OCI-LY3 (cell line): Measurements from ENCODE around the gene MDM4.

ENCODE experiments used
- EZH2phosphoT487 ChIP-seq: fragments of 200-600 bp; shearing (Covaris generic); IDR thresholded peaks from 2 replicates; pipeline ENCODE4 v1.6.1; 2018; ENCODE audit warnings: antibody characterized with exemption, mixed run types, low read depth
- TF ChIP-seq, protein P1 (sequence below): fragments of 200-600, 300-600 bp; sonication (generic); IDR thresholded peaks from 2 replicates; pipeline ENCODE4 v1.5.1; 2014; ENCODE audit warnings: antibody characterized with exemption, low read length, low read depth

GRCh38 chr1:204476563-204476962 lies 39.6 kb upstream of the MDM4 start:
- TF ChIP-seq, protein P1, sequence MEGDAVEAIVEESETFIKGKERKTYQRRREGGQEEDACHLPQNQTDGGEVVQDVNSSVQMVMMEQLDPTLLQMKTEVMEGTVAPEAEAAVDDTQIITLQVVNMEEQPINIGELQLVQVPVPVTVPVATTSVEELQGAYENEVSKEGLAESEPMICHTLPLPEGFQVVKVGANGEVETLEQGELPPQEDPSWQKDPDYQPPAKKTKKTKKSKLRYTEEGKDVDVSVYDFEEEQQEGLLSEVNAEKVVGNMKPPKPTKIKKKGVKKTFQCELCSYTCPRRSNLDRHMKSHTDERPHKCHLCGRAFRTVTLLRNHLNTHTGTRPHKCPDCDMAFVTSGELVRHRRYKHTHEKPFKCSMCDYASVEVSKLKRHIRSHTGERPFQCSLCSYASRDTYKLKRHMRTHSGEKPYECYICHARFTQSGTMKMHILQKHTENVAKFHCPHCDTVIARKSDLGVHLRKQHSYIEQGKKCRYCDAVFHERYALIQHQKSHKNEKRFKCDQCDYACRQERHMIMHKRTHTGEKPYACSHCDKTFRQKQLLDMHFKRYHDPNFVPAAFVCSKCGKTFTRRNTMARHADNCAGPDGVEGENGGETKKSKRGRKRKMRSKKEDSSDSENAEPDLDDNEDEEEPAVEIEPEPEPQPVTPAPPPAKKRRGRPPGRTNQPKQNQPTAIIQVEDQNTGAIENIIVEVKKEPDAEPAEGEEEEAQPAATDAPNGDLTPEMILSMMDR, result peak; percentile 25
- TF ChIP-seq EZH2phosphoT487, result no peak
